Activated CD4-positive, CD25-positive, alpha-beta regulatory T cell treated with anti-CD3 and anti-CD28 coated beads, Interleukin-2, amount 50 U/mL, for 72 hours (primary cell): ENCODE results near the gene KLHL2.
"Not testable (repeated sequence)": the region's sequence is repeated elsewhere in the genome, so short reads cannot be mapped to it uniquely, and the experiment has no call there.

Source experiments
- DNase-seq: peaks from one replicate; pipeline ENCODE4 v3.0.0; 2021

The KLHL2 gene

GRCh38 chr4:165203541-165204461 lies 3.6 kb upstream of the KLHL2 start:
- no peak for DNase-seq

DNA sequence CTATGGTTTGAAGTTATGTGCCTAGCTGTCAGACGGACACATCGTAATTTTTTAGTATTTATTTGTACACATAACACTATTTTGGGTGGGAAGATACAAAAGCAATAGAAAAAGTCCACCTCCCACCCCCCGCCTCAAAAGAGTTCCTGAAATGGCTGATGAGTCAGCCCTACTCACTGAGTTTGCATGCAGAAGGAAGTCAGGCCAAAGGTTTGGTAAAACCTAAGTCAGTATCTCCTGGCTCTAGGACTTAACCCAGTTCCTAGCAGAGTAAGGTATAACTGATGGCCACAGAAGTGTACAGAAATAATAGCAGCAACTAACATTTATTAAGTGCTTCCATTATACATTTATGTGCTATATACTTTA lies 2.9 kb upstream of the KLHL2 start:
- DNase-seq, result no peak

DNA sequence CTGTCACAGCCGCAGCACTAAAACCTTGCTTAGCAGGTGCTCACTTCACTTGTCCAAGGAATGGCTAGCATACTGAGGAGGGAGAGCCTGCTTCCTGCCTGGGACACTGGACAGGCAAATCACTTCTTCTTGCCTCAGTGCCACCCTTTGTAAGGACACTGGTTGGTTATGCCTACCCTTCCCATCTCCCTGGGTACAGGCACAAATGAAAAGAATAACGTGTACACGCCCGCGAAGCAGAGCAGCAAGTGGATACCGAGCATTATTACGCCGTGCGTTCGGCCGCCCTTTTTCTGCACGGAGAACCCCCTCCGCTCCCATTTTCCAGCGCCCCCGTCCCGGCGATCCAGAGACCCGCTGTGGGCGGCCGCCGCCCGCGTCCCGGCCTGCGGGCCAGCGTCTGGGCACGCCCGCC lies 338 bp upstream of the KLHL2 start:
- DNase-seq, result no peak

- DNase-seq, result no peak
Observed at GRCh38 chr4:165208221-165208652, 876 bp downstream of the KLHL2 start.

GRCh38 chr4:165208741-165209388 lies 1.5 kb downstream of the KLHL2 start:
- no peak for DNase-seq

GRCh38 chr4:165209796-165210195 lies 2.4 kb downstream of the KLHL2 start:
- DNase-seq, result no peak

- DNase-seq, result no peak
Observed at GRCh38 chr4:165210566-165210965, 3.2 kb downstream of the KLHL2 start.

DNA sequence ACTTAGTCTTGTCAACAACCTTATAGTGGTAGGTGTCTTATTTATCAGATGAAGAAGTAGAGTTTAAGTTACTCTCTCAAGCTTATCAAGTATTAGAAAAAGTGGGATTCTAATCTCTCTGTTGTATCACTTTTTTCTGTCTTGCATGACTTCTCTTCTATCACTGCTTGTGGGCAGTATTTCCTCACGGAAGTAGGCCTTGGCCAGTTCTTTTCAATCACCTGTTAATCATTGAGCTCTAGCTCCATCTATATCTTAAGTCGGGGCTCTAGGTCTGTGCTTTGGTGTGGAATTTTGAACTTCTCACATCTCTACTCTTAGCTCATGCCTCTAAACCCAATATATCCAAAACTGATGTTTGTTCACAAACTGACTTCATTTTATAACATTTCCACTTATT lies 5.3 kb downstream of the KLHL2 start:
- not testable (repeated sequence) for DNase-seq

GRCh38 chr4:165213404-165213803 lies 6.0 kb downstream of the KLHL2 start:
- not testable (repeated sequence) for DNase-seq

DNA sequence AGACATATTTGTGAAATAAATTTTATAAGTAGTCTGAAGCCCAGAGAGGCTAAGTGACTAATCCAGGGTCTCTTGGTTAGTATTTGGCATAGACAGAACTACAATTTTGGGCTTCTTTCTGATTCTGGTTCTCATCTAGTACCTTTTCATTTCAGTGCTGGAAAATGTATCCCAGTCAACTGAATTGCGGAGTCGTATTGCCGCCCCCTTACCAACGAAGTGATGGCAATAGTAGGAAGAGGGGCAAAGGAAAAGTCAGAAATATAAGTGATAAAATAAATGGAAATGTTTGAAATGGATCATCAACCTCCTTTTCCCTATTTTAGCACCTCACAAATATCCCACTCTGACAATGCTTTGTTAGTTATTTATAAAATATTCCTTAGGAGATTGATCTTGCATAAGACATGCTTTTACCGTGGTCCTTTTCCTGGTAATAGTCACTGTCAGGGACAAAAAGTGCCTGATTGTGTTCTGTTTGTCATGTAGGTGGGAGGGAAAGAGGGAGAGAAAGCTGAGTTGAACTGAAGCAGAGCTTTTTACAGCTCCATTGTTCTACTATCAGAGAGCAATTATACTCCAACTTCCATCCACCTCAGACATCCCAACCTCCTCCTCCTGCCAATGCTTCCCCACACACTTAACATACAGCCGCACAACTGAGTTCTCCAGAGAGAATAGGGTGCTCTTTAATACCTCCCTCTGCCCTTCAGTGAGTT lies 6.8 kb downstream of the KLHL2 start:
- DNase-seq, result not testable (repeated sequence)

DNA sequence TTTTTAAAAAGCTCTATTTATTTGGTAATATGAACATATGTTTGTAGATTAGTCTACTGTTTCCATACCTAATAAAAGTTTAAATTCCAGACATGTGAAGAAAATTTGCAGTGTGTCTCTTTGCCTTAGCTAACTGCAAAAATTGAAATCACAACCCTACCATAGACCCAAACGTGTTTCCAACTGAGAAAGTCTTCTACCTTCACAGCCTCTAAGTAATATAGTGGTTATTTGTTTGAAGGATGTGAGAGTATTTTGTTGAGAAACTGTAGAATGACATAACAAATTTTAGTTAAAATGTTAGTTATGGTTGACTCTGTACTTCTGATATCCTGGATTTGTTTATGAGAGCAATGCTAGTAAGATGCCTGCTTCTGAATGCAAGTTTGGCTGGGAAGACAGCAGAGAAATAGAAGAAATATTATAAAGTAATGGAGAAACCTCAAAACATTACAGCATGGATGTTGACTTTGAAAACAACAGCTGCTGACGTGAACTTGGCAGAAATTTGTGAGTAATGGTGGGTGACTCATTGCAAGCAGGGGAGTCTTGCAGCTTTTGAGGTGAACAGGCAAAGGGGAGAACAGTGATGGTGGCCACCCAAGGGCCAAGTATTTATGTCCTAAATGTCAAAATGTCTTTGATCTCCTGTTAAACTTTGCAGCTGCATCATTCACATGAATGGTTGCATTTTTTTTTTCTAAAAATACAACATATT lies 7.8 kb downstream of the KLHL2 start:
- DNase-seq, result not testable (repeated sequence)

DNA sequence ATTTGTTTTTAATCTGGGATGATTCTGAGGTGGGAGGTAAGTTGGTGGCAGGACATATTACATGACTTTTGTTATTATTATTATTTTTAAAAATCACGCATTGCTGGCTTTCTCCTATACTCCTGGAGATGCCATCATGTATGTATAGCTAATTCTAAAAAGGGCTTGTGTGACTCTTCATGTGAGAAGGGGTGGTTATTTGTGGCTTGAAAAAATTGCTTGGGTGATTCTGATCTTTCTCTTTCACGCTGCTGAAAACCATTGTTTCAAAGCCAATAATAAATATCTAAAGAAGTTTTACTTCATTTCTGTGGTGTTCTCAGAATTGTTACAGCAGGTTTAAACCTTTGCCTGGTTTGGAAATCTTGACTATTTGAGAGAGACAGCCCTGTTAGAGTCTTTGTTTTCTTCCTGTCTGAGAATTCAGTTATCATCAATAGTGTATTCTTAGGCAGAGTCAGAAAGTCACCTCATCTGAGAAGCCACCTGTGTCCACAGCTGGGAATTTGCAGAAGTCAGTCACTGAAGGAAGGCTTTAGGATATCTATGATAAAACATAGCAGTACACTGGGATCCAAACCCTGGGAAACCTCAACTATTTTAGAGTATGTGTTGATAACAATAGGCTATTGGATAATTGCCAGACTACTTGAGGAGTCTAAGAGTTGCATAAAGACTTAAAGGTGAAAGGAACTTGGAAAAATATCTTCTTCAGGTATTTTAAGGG lies 8.6 kb downstream of the KLHL2 start:
- DNase-seq, result not testable (repeated sequence)

- DNase-seq, result no peak
Observed at GRCh38 chr4:165217325-165217724, 10.0 kb downstream of the KLHL2 start.

- DNase-seq, result not testable (repeated sequence)
Observed at GRCh38 chr4:165221306-165221705, 13.9 kb downstream of the KLHL2 start.

DNA sequence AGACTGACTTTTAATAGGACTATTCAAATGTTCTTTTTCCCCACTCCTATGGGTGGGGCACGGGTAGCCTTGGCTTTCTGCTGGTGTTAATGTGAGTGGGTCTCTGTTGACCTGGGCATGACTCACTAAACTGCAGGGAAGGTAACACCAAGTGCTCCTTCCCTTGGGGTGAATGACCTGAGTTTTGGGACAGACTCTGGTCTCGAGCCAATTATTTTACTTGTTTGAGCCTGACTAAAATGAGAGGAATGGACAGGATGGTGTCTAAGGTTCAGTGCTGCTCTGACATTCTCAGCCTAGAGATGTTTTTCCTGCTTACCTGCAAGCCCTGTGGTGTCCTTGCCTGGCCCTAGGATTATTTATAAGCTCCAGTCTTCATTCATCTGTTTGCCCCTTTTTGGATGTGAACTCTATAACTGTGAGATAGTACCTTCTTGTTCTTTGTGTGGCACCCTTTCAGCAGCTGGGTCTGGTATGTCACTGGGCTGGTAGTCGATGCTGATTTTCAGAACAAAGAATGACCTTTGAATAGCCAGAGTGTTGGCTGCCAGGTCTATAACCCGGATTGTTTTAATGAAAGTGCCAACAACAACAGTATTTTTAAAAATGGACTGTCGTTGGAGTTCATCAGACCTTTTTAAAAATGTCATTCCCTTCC lies 14.8 kb downstream of the KLHL2 start:
- not testable (repeated sequence) for DNase-seq

GRCh38 chr4:165222651-165222994 lies 15.3 kb downstream of the KLHL2 start:
- DNase-seq, result no peak

GRCh38 chr4:165227401-165227800 lies 20.0 kb downstream of the KLHL2 start:
- DNase-seq, result not testable (repeated sequence)

DNA sequence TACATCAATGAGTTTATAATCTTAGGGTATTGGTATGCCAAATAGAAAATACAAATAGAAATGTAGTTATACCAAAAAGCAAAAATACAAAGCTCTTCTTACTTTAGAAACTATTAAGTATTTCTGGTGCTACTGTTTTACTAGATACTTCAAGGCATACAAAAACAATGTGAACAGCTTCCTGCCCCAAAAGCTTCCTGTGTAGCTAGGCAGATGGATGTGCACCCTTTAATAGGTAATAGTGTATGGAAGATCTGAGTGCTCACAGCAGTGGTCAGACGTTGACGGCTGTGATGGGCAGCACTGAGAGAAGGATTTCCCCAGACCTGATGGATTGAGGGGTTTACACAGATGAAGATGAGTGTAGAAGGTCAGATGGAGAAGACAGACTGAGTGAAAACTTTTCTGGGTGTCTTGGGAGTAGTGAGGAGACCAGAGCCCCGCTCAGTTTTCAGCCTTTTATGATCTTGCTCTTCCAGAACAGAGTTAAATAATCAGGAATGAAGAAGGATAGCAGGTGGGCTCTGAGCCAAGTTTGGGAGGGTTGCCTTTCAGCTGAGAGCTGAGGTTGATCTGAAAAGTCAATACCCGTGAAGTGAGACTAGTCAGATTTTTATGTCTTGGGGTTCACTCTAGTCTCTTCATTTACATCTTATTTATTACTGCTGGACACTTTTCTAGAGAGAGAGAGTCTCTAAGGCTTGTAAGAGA lies 22.3 kb downstream of the KLHL2 start:
- DNase-seq, result not testable (repeated sequence)

DNA sequence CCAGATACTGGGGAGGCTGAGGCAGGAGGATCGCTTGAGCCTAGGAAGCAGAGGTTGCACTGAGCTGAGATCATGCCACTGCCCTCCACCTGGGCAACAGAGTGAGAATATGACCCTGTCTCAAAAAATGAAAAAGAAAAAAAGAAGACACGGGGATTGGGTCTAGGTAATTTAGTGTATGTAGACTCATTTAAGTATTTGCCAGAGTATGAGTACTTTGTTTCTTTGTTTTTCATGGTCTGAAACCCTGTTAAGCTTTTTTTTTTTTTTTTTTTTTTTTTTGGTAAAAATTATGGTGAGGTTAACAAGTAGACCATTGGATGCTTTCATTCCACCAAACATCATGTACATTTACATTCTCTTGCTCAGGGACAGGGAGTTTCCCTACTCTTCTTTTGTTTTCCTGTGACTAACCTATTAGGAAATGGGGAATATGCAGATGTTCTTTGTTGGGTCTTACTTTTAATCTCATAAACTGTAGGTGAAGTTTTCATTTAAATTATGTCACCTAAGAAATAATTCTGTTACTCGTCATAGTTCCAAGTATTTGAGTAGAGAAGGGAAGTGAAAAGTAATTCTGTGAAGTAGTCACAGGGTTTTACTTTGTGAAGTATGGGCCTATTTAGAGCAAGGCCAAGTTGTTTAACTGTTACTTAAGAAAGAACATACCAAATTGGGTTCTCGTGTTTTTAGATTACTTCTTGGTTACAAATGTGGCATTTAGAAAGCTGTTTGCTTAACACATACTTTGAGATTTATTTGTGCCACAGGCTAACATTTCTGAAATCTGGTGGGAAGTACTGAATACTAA lies 25.5 kb downstream of the KLHL2 start:
- not testable (repeated sequence) for DNase-seq

DNA sequence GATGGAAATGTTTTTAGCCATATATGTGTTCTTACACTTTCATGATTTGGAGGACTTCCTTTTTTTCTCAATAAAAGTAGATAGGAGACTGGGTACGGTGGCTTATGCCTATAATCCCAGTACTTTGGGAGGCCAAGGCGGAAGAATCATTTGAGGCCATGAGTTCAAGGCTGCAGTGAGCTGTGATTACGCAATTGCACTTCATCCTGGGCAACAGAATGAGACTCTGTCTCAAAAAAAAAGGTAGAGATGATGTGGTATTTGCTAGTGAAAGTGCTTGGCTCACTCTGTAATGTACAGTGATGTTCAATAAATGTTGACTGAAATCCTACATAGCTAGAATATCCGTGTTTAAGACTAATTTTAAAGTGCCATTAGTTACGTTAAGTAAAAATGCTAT lies 27.4 kb downstream of the KLHL2 start:
- no peak for DNase-seq
